Muscle of arm (tissue), 12 donors: ENCODE results near the gene GID8. TPM values are rescaled to one million over a fixed set of nuclear protein-coding genes. Genes with fewer than 3 reads are reported as not detected.
"Not testable (repeated sequence)": the region's sequence is repeated elsewhere in the genome, so short reads cannot be mapped to it uniquely, and the experiment has no call there.

Experiments
- DNase-seq: peaks from one replicate; pipeline ENCODE4 v3.0.0-alpha.2; 2013
- polyA plus RNA-seq, 12 donors: library from polyadenylated mRNA; unstranded; fragments of 120-200 nt; gene quantifications; one replicate each; pipeline ENCODE4 v1.2.1, GENCODE V29; 2013; ENCODE audit not compliant: insufficient read length in 12 of 12

Gene GID8
- polyA plus RNA-seq, 12 donors, result 19.3 to 42.9 (median 30.1) TPM; not detected in 1

- DNase-seq, result no peak
These were observed 17.8 kb downstream of the GID8 start for GRCh38 chr20:62955519-62956386.

- DNase-seq, result no peak
These were observed 18.6 kb downstream of the GID8 start for GRCh38 chr20:62956387-62957135.

- no peak for DNase-seq
These were observed 19.5 kb downstream of the GID8 start for GRCh38 chr20:62957136-62958117.

- DNase-seq, result no peak
These were observed 20.6 kb downstream of the GID8 start for GRCh38 chr20:62958388-62959100.

- no peak for DNase-seq
These were observed 21.4 kb downstream of the GID8 start for GRCh38 chr20:62959101-62959971.

- DNase-seq, result no peak
These were observed 22.1 kb downstream of the GID8 start for GRCh38 chr20:62959998-62960436.

GRCh38 chr20:62960446-62961309 lies 22.7 kb downstream of the GID8 start:
- DNase-seq, result not testable (repeated sequence)

GRCh38 chr20:62961310-62961783 lies 23.4 kb downstream of the GID8 start:
- DNase-seq, result no peak

- no peak for DNase-seq
These were observed 23.9 kb downstream of the GID8 start for GRCh38 chr20:62961799-62962198.

- no peak for DNase-seq
These were observed 24.4 kb downstream of the GID8 start for GRCh38 chr20:62962221-62962879.

GRCh38 chr20:62962891-62963613 lies 25.1 kb downstream of the GID8 start:
- DNase-seq, result no peak

- no peak for DNase-seq
These were observed 25.9 kb downstream of the GID8 start for GRCh38 chr20:62963614-62964397.

GRCh38 chr20:62964700-62965099 lies 26.8 kb downstream of the GID8 start:
- DNase-seq, result peak; percentile 37

- no peak for DNase-seq
These were observed 27.4 kb downstream of the GID8 start for GRCh38 chr20:62965363-62965771.

GRCh38 chr20:62966212-62967148 lies 28.5 kb downstream of the GID8 start:
- DNase-seq, result no peak

GRCh38 chr20:62967149-62967501 lies 29.2 kb downstream of the GID8 start:
- DNase-seq, result no peak
